ENCODE measurements around the gene SHROOM1.
A peak's percentile ranks its signal among the peaks of the same experiment; 100 is the strongest.
"Not testable (repeated sequence)": the region's sequence is repeated elsewhere in the genome, so short reads cannot be mapped to it uniquely, and the experiment has no call there.

The SHROOM1 gene

DNA sequence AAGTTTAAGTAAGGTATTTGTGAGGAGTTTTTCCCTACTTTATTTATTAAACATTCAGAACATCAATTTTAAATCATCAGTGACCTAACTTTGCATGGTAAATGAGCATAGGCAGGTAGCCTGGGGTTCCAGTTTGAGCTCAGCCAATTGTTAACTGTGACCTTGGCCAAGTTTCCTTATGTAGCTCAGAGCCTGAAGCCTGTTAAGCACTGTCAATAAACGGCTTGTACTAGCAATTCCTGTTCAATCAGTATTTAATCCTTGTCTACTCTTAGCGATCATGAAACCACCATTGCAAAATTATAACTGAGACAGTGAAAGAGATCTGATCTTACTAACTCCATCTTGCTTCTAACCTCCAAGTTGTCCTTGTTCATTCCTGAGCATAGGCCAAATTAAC is 22.0 kb downstream of the SHROOM1 start:
- DNase-seq (ENCODE audit: low read depth, low spot score), result no peak

GRCh38 chr5:132807163-132807838 is 23.1 kb downstream of the SHROOM1 start:
- DNase-seq (ENCODE audit: low read depth, low spot score), result peak; percentile 48

DNA sequence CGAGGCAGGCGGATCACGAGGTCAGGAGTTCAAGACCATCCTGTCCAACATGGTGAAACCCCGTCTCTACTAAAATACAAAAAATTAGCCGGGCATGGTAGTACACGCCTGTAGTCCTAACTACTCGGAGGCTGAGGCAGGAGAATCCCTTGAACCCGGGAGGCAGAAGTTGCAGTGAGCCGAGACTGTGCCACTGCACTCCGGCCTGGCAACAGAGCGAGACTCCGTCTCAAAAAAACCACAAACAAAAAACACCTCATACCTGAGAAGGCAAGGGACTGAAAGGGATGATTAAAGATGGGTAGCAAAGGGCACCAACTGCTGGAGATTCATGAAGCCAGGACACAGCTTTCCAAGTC is 23.7 kb downstream of the SHROOM1 start:
- not testable (repeated sequence) for DNase-seq (ENCODE audit: low read depth, low spot score)

GRCh38 chr5:132805872-132806271 is 24.6 kb downstream of the SHROOM1 start:
- not testable (repeated sequence) for DNase-seq (ENCODE audit: low read depth, low spot score)

GRCh38 chr5:132804219-132804618 is 26.2 kb downstream of the SHROOM1 start:
- not testable (repeated sequence) for DNase-seq (ENCODE audit: low read depth, low spot score)

GRCh38 chr5:132802685-132803066 is 27.8 kb downstream of the SHROOM1 start:
- not testable (repeated sequence) for DNase-seq (ENCODE audit: low read depth, low spot score)

- DNase-seq (ENCODE audit: low read depth, low spot score), result no peak
These were observed 28.3 kb downstream of the SHROOM1 start for GRCh38 chr5:132802044-132802684.

DNA sequence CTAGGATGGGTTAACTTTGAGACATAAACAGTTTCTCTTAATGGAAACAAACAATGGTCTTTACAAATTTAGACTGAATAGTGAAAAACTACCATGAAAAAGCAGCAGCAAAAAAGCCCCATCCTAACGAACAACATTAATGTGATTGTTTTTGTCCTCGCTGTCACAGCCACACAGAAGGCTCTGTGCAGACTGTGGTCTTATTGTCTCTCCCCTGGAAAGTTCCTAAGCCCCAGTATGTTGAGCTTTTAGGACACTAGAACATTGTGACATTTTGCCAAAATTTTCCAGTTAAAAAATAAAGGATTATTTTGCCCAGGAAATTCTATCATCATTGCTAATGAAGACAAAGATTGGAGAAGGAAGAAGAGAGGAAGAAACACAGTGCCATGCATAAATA is 29.9 kb downstream of the SHROOM1 start:
- DNase-seq (ENCODE audit: low read depth, low spot score), result no peak

DNA sequence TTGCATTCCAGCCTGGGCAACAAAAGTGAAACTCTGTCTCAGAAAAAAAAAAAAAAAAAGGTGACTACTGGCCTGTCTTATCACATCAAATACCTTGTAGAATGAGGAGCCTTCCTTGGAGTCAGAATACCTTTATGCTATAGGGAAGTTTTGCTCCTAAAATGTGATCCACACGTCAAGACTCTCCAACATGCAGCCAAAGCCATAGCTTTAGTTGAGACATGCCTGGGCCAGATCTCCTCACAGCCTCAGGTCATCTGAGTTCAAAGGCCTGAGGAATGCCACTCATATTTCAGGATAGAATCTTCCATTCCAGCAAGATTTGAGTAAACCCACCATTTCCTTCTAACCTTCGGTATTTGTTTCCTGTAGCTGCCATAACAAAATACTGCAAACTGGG is 31.1 kb downstream of the SHROOM1 start:
- no peak for DNase-seq (ENCODE audit: low read depth, low spot score)

GRCh38 chr5:132797651-132798050 is 32.8 kb downstream of the SHROOM1 start:
- no peak for DNase-seq (ENCODE audit: low read depth, low spot score)

- DNase-seq (ENCODE audit: low read depth, low spot score), result no peak
These were observed 39.4 kb downstream of the SHROOM1 start for GRCh38 chr5:132791026-132791425.

- DNase-seq (ENCODE audit: low read depth, low spot score), result no peak
These were observed 40.1 kb downstream of the SHROOM1 start for GRCh38 chr5:132790201-132790865.

- DNase-seq (ENCODE audit: low read depth, low spot score), result no peak
These were observed 41.2 kb downstream of the SHROOM1 start for GRCh38 chr5:132788990-132789886.

GRCh38 chr5:132788508-132788907 is 41.9 kb downstream of the SHROOM1 start:
- DNase-seq (ENCODE audit: low read depth, low spot score), result no peak

DNA sequence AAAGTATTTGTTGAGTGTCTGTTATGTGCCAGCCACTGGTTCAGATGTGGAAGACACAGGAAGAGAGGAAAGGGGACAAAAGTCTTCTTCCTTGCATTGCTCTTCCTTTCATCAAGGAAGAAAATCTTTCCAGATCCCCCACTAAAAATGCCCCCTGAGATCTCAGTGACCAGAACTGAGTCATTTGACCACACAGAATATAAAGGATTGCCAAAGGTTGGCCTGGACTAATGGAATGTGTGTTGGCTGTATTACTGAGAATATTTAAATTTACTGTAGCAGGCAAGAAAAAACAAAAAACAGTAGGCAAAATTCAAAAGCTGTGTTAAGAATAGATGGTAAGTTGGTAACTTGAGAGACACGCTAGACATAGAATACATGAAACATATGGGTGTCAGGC is 43.4 kb downstream of the SHROOM1 start:
- DNase-seq (ENCODE audit: low read depth, low spot score), result peak; percentile 83

- no peak for DNase-seq (ENCODE audit: low read depth, low spot score)
These were observed 44.6 kb downstream of the SHROOM1 start for GRCh38 chr5:132785864-132786263.

- peak; percentile 46 for DNase-seq (ENCODE audit: low read depth, low spot score)
These were observed 45.1 kb downstream of the SHROOM1 start for GRCh38 chr5:132785365-132785764.

DNA sequence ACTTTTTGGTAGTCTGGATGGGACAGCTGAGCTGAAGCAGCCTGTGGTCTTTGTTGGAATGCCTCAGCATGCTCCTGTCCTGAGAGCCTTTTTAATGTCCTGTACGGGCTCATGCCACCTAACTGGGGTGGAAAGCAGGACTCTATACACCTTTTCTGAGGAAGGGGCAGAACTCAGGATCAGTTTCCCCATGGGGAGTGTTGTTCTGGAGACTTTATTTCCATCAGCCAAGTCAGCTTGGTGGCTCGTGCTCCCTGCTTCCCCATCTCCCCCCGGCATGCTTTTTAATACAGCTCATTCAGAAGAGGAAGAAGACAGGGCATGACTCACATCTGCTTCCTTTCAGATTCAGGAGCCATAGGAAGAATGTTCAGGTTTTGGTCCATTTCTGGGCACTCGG is 48.3 kb downstream of the SHROOM1 start:
- peak; percentile 54 for DNase-seq (ENCODE audit: low read depth, low spot score)

- DNase-seq (ENCODE audit: low read depth, low spot score), result no peak
These were observed 49.4 kb downstream of the SHROOM1 start for GRCh38 chr5:132781029-132781428.

- DNase-seq (ENCODE audit: low read depth, low spot score), result no peak
These were observed 49.9 kb downstream of the SHROOM1 start for GRCh38 chr5:132780577-132780976.

GRCh38 chr5:132779961-132780360 is 50.5 kb downstream of the SHROOM1 start:
- no peak for DNase-seq (ENCODE audit: low read depth, low spot score)

DNA sequence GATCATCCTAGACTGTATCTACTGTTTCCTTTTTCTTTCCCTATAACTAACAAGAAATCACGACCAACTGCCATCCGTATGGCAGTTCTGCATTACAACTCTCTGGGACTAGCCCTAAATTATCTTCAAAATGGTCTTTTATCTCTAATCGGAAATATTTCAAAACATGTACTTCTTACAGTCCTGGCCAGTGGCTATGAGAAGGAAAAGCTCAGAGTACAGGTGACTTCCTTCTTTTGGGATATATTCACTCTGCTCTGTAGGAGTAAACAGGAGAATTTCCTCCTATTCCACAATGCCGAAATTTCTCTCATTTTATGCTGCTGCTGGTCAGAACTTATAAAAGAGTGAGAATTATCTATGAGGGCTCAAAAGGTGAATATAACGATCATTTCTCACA is 51.6 kb downstream of the SHROOM1 start:
- no peak for DNase-seq (ENCODE audit: low read depth, low spot score)
